Left ventricle myocardium inferior (tissue), 1 donor: Measurements from ENCODE around the gene ELP6. TPM values are rescaled to one million over a fixed set of nuclear protein-coding genes. Genes with fewer than 3 reads are reported as not detected.
"Not testable (repeated sequence)": the region's sequence is repeated elsewhere in the genome, so short reads cannot be mapped to it uniquely, and the experiment has no call there.

Experiments
- DNase-seq: peaks from one replicate; pipeline ENCODE4 v3.0.0-alpha.2; 2020
- H3K27ac ChIP-seq: fragments of 200-600 bp; replicated peaks from 2 replicates; pipeline ENCODE4 v1.8.0; 2021
- H3K27me3 ChIP-seq: fragments of 200-600 bp; 2 replicates; pipeline ENCODE4 v1.8.0; 2021; ENCODE audit warnings: low read depth
- H3K36me3 ChIP-seq: fragments of 200-600 bp; 2 replicates; pipeline ENCODE4 v1.8.0; 2021
- H3K4me1 ChIP-seq: fragments of 200-600 bp; 2 replicates; pipeline ENCODE4 v1.8.0; 2021
- H3K4me3 ChIP-seq: fragments of 200-600 bp; 2 replicates; pipeline ENCODE4 v1.8.0; 2021; ENCODE audit warnings: mild to moderate bottlenecking, moderate library complexity
- H3K9me3 ChIP-seq: fragments of 200-600 bp; replicated peaks from 2 replicates; pipeline ENCODE4 v1.8.0; 2021
- CTCF ChIP-seq: fragments of 200-600 bp; IDR thresholded peaks from 2 replicates; pipeline ENCODE4 v1.8.0; 2021; ENCODE audit warnings: antibody characterized with exemption, mild to moderate bottlenecking, borderline replicate concordance
- intact Hi-C: fragments of 100-400 bp; cut with micrococcal nuclease; formaldehyde crosslinking; loops from one replicate; pipeline ENCODE4 v1.11.0; 2022
- total RNA-seq: library from RNA; stranded (reverse); fragmentation: NEBNext Ultra II Directional; extraction: Animal tissue kit (Norgen Biotek cat#: 25700); gene quantifications from one replicate; pipeline ENCODE4 v1.2.1, GENCODE V29; 2021
- donor health status: DM: no; HTN: yes; CAD: no; lungs with severe emphysema.

Gene ELP6
- total RNA-seq, 1 donor from 2014 or later, result 20.4 TPM

DNA sequence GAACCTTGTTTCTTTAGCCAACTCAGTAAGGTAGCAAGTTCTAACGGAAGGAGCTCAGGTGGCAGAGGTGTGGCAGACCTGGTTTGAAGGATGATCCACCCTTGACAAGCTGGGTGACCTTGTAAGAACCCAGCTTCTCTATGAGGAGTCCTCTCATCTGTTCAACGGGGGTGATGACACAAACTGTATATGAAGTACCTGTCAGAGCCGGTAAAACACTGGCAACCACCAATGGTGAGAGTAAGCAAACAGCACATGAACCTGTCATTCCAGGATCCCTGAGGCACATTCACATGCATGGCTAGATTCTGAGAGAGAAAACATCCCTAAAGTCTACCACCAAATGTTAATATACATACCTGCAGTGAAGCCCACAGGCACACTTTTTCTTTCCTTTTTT is 40.1 kb downstream of the ELP6 start:
- no peak overlapping the region for H3K27ac ChIP-seq
- no peak for DNase-seq
- no peaks in the 10 kb centered on the region for H3K9me3 ChIP-seq
- no peak for TF ChIP-seq CTCF
- H3K4me1 ChIP-seq, result peaks cover 39% of the 10 kb centered on the region
- intact Hi-C loops, result loop anchor here (5.0 kb wide), 1 partner anchor 51 kb away; no protein-coding TSS in a partner anchor
- no peaks in the 10 kb centered on the region for H3K36me3 ChIP-seq
- no peak overlapping the region for H3K4me3 ChIP-seq
- no peaks in the 10 kb centered on the region for H3K27me3 ChIP-seq

- Histone ChIP-seq H3K4me1 (peaks cover 21% of the 10 kb centered on the region), H3K9me3 (no peaks in the 10 kb centered on the region), H3K27ac (no peak overlapping the region), H3K4me3 (no peak overlapping the region), H3K36me3 (no peaks in the 10 kb centered on the region), H3K27me3 (no peaks in the 10 kb centered on the region)
- intact Hi-C loops, result loop anchor here (5.0 kb wide), 1 partner anchor 47 kb away; no protein-coding TSS in a partner anchor
- TF ChIP-seq CTCF, result no peak
- DNase-seq, result no peak
Observed at GRCh38 chr3:47469616-47470015, 43.9 kb downstream of the ELP6 start.

GRCh38 chr3:47468315-47468714 is 45.2 kb downstream of the ELP6 start:
- H3K36me3 ChIP-seq, H3K27me3 ChIP-seq, H3K9me3 ChIP-seq, H3K27ac ChIP-seq, H3K4me3 ChIP-seq, DNase-seq, intact Hi-C loops: not testable (repeated sequence)
- peaks cover 13% of the 10 kb centered on the region for H3K4me1 ChIP-seq

DNA sequence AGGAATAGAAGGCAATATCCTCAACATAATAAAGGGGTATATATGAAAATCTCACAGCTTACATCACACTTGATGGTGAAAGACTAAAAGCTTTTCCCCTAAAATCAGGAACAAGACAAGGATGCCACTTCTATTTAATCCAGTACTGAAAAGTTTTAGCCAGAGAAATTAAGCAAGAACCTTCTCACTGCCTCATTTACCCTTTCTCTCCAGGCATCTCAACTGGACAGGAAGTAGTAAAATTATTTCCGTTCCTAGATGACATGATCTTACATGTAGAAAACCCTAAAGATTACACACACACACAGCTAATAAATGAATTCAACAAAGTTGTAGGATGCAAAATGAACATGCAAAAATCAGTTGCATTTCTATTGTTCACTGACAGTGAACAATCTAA is 48.9 kb downstream of the ELP6 start:
- H3K36me3 ChIP-seq, result no peaks in the 10 kb centered on the region
- no peak for DNase-seq
- H3K4me3 ChIP-seq, result no peak overlapping the region
- no peak for TF ChIP-seq CTCF
- intact Hi-C loops, result no loop called here
- H3K27me3 ChIP-seq, result no peaks in the 10 kb centered on the region
- peaks cover 5% of the 10 kb centered on the region for H3K9me3 ChIP-seq
- peaks cover 25% of the 10 kb centered on the region for H3K4me1 ChIP-seq
- H3K27ac ChIP-seq, result no peak overlapping the region

- Histone ChIP-seq H3K9me3 (peaks cover 12% of the 10 kb centered on the region), H3K4me1 (peaks cover 28% of the 10 kb centered on the region)
- H3K27ac ChIP-seq, H3K4me3 ChIP-seq, H3K36me3 ChIP-seq, intact Hi-C loops, H3K27me3 ChIP-seq, DNase-seq: not testable (repeated sequence)
Observed at GRCh38 chr3:47459534-47460085, 53.9 kb downstream of the ELP6 start.

DNA sequence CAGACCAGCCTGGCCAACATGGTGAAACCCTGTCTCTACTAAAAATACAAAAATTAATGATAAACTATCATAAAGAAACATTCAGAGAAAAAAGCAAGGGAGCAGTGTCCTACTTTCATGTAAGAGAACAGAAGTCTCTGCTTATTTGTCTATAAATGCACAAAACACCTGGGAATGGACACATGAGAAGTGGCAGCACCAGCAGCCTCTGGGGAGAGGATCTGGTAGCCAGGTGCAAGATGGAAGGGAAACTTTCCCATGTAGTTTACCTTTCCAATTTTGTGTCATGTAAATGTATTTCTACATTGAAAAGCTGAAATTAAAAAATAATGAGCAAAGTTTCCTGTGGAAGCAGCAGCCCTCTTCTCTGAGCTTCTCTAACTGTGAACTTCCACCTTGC is 56.5 kb downstream of the ELP6 start:
- H3K4me1 ChIP-seq, result peaks cover 30% of the 10 kb centered on the region
- H3K36me3 ChIP-seq, result no peaks in the 10 kb centered on the region
- TF ChIP-seq CTCF, result no peak
- no peaks in the 10 kb centered on the region for H3K27me3 ChIP-seq
- H3K27ac ChIP-seq, result no peak overlapping the region
- peaks cover 12% of the 10 kb centered on the region for H3K9me3 ChIP-seq
- no peak for DNase-seq
- intact Hi-C loops, result no loop called here
- no peak overlapping the region for H3K4me3 ChIP-seq
